Measurements from ENCODE around the gene CASD1. TPM values are rescaled to one million over a fixed set of nuclear protein-coding genes. Genes with fewer than 3 reads are reported as not detected.

Gene CASD1
- polyA plus RNA-seq, 1 donor from 2014 or later = 187 TPM

DNA sequence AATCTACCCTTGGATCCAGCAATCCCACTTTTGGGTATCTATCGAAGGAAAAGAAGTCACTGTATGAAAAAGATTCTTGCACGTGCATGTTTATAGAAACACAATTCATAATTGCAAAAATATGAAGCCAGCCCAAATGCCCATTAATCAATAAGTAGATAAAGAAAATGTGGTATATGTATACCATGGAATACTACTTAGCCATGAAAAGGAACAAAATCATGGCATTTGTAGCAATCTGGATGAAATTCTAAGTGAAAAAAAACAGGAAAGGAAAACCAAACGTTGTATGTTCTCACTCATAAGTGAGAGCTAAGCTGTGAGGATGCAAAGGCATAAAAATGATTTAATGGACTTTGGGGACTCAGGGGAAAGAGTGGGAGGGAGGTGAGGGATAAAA, 18.2 kb upstream of the CASD1 start:
- H3K4me2 ChIP-seq (ENCODE audit: low read length) = no peak overlapping the region
- no peaks in the 10 kb centered on the region for H3K9me2 ChIP-seq (ENCODE audit: insufficient read depth, low read length)
- H3F3A ChIP-seq (ENCODE audit: insufficient read depth, low read length, poor library complexity, severe bottlenecking) = no peaks in the 10 kb centered on the region
- H3K79me2 ChIP-seq (replicated peaks; ENCODE audit: insufficient read depth, low read length) = no peaks in the 10 kb centered on the region
- H3K4me3 ChIP-seq (ENCODE audit: low read length) = no peak overlapping the region
- H3K9me3 ChIP-seq (ENCODE audit: low read length) = no peaks in the 10 kb centered on the region
- no peaks in the 10 kb centered on the region for H3K36me3 ChIP-seq (ENCODE audit: insufficient read depth, low read length)
- no peaks in the 10 kb centered on the region for H4K20me1 ChIP-seq (ENCODE audit: insufficient read depth)
- H3K9ac ChIP-seq (ENCODE audit: low read length) = no peak overlapping the region
- TF ChIP-seq SMC3 (conservative IDR thresholded peaks at IDR 0.05; ENCODE audit: poor library complexity) = no peak
- TF ChIP-seq TAF1 (IDR thresholded peaks at IDR 0.05; ENCODE audit: low read depth) = no peak
- no peak for TF ChIP-seq EP300 (conservative IDR thresholded peaks at IDR 0.05; ENCODE audit: poor library complexity, severe bottlenecking)
- TF ChIP-seq, protein P1, sequence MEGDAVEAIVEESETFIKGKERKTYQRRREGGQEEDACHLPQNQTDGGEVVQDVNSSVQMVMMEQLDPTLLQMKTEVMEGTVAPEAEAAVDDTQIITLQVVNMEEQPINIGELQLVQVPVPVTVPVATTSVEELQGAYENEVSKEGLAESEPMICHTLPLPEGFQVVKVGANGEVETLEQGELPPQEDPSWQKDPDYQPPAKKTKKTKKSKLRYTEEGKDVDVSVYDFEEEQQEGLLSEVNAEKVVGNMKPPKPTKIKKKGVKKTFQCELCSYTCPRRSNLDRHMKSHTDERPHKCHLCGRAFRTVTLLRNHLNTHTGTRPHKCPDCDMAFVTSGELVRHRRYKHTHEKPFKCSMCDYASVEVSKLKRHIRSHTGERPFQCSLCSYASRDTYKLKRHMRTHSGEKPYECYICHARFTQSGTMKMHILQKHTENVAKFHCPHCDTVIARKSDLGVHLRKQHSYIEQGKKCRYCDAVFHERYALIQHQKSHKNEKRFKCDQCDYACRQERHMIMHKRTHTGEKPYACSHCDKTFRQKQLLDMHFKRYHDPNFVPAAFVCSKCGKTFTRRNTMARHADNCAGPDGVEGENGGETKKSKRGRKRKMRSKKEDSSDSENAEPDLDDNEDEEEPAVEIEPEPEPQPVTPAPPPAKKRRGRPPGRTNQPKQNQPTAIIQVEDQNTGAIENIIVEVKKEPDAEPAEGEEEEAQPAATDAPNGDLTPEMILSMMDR (IDR thresholded peaks at IDR 0.05; ENCODE audit: poor library complexity, severe bottlenecking) = no peak
- no peak for TF ChIP-seq POLR2AphosphoS5 (IDR thresholded peaks at IDR 0.05)
- TF ChIP-seq EZH2 (IDR thresholded peaks at IDR 0.05; ENCODE audit: borderline replicate concordance, insufficient read depth, low read length, poor library complexity, severe bottlenecking) = no peak
- TF ChIP-seq MXI1 (conservative IDR thresholded peaks at IDR 0.05; ENCODE audit: poor library complexity, severe bottlenecking) = no peak
- TF ChIP-seq RAD21 (conservative IDR thresholded peaks at IDR 0.05) = no peak
- no peak for TF ChIP-seq REST (IDR thresholded peaks at IDR 0.05; ENCODE audit: borderline replicate concordance)
- H3K27ac ChIP-seq (ENCODE audit: low read length) = no peak overlapping the region
- no peaks in the 10 kb centered on the region for H3K27me3 ChIP-seq (ENCODE audit: insufficient read depth, low read depth, low read length)
- no peak overlapping the region for H2AFZ ChIP-seq (ENCODE audit: low read depth, low read length)

DNA sequence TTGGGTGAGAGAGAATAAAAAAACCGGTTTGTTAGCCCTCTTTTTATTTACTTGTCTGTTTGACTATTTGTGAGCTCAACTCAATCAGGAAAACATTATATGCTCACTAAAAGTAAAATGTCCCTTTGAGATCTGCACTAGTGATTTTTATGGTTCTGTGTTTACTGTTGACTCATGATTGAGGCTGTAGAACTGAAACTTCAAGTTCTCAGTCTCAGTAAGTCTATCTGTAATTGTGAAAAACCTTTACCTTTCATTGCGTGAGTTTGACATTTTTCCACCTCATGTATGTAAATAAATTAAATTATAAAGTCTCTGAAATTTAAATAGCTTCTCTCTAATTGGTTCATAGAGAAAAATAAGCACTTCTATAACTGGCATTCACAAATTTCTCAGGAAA, 17.0 kb upstream of the CASD1 start:
- H2AFZ ChIP-seq (ENCODE audit: low read depth, low read length) = no peak overlapping the region
- H3K9me2 ChIP-seq (ENCODE audit: insufficient read depth, low read length) = no peaks in the 10 kb centered on the region
- no peaks in the 10 kb centered on the region for H3K79me2 ChIP-seq (replicated peaks; ENCODE audit: insufficient read depth, low read length)
- H3K36me3 ChIP-seq (ENCODE audit: insufficient read depth, low read length) = no peaks in the 10 kb centered on the region
- H3K9me3 ChIP-seq (ENCODE audit: low read length) = no peaks in the 10 kb centered on the region
- no peak overlapping the region for H3K27ac ChIP-seq (ENCODE audit: low read length)
- H3K4me3 ChIP-seq (ENCODE audit: low read length) = no peak overlapping the region
- H3K27me3 ChIP-seq (ENCODE audit: insufficient read depth, low read depth, low read length) = no peaks in the 10 kb centered on the region
- no peaks in the 10 kb centered on the region for H4K20me1 ChIP-seq (ENCODE audit: insufficient read depth)
- H3K4me2 ChIP-seq (ENCODE audit: low read length) = no peak overlapping the region
- TF ChIP-seq EP300 (conservative IDR thresholded peaks at IDR 0.05; ENCODE audit: poor library complexity, severe bottlenecking) (no peak), RAD21 (conservative IDR thresholded peaks at IDR 0.05) (no peak)
- H3F3A ChIP-seq (ENCODE audit: insufficient read depth, low read length, poor library complexity, severe bottlenecking) = no peaks in the 10 kb centered on the region
- H3K9ac ChIP-seq (ENCODE audit: low read length) = no peak overlapping the region

Data from neural cell (in vitro differentiated cells).